Measurements from ENCODE around the gene PLIN5. TPM values are rescaled to one million over a fixed set of nuclear protein-coding genes. Genes with fewer than 3 reads are reported as not detected.
A peak's percentile ranks its signal among the peaks of the same experiment; 100 is the strongest.

PLIN5 gene
- polyA plus RNA-seq, 3 donors: 0.28 to 3.0 (median 0.58) TPM

DNA sequence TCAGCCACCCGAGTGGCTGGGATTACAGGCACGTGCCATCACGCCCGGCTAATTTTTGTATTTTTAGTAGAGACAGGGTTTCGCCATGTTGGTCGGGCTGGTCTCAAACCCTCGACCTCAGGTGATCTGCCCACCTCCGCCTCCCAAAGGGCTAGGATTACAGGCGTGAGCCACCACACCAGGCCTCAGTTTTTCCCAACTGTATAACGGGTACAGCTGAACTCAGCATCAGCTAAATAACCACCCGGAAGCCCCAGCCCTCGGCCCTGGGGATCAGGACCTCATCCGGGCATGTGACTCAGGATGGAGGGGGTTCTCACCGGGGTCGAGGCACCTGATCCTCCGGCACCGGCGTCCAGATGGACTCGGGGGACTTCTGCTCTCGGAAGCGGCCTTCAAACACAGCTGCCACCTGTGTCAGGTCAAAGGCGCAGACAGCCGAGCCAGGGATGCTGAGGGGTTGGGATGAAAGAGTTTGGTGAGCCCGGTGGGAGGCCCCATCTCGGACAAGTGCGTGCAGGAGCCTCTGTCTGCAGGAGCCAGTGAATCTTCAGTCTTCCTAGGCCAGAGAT is 15.5 kb upstream of the PLIN5 start:
- peak overlapping the region in 1 of 7 donors; percentile 8 for H3K27ac Mint-ChIP-seq
- intact Hi-C loops (cut with micrococcal nuclease): no loop called here
- H3K9me3 Mint-ChIP-seq: peaks cover 0 to 11% (median 0%) of the 10 kb centered on the region in 7 donors
- no peak overlapping the region for H3K9ac ChIP-seq (ENCODE audit: insufficient read depth, low read length, poor library complexity, severe bottlenecking)
- TF ChIP-seq, protein P1, sequence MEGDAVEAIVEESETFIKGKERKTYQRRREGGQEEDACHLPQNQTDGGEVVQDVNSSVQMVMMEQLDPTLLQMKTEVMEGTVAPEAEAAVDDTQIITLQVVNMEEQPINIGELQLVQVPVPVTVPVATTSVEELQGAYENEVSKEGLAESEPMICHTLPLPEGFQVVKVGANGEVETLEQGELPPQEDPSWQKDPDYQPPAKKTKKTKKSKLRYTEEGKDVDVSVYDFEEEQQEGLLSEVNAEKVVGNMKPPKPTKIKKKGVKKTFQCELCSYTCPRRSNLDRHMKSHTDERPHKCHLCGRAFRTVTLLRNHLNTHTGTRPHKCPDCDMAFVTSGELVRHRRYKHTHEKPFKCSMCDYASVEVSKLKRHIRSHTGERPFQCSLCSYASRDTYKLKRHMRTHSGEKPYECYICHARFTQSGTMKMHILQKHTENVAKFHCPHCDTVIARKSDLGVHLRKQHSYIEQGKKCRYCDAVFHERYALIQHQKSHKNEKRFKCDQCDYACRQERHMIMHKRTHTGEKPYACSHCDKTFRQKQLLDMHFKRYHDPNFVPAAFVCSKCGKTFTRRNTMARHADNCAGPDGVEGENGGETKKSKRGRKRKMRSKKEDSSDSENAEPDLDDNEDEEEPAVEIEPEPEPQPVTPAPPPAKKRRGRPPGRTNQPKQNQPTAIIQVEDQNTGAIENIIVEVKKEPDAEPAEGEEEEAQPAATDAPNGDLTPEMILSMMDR (IDR thresholded peaks at IDR 0.05): no peak
- H3K9me3 ChIP-seq (replicated peaks in 1 of 2; ENCODE audit: control insufficient read depth in 1 of 2, insufficient read depth in 1 of 2, low read length in 2 of 2): no peaks in the 10 kb centered on the region
- H3K27ac ChIP-seq (ENCODE audit: low read depth in 1 of 2, low read length in 2 of 2): no peak overlapping the region
- H3K36me3 Mint-ChIP-seq: peaks cover 8 to 9% of the 10 kb centered on the region in 2 donors
- no peaks in the 10 kb centered on the region for H3K27me3 ChIP-seq (ENCODE audit: control insufficient read depth in 2 of 2, insufficient read depth in 2 of 2, low read length in 2 of 2)
- H3K27me3 Mint-ChIP-seq (ENCODE audit: low read depth in 3 of 3): peaks cover under 1 to 2% (median 2%) of the 10 kb centered on the region in 3 donors
- H3K4me2 ChIP-seq (replicated peaks; ENCODE audit: extremely low read depth, low read length, poor library complexity, severe bottlenecking): no peak overlapping the region
- H3K4me3 ChIP-seq (replicated peaks in 1 of 3; ENCODE audit: low read depth in 2 of 3, low read length in 3 of 3): no peak overlapping the region
- H3K4me3 Mint-ChIP-seq: no peak overlapping the region
- H4K20me1 ChIP-seq (ENCODE audit: insufficient read depth, low read length): no peaks in the 10 kb centered on the region
- H3K4me1 ChIP-seq (ENCODE audit: control insufficient read depth in 1 of 2, insufficient read depth in 2 of 2, low read length in 2 of 2): peaks cover 17 to 21% of the 10 kb centered on the region in 2 donors
- DNase-seq: no peak
- 93% methylated on average over 20 of the region's 26 CpGs for WGBS (ENCODE audit: insufficient coverage)
- H2AFZ ChIP-seq (ENCODE audit: insufficient read depth, low read depth, low read length, poor library complexity, severe bottlenecking): no peak overlapping the region
- peaks cover 24% of the 10 kb centered on the region for H3K4me1 Mint-ChIP-seq
- H3K79me2 ChIP-seq (ENCODE audit: insufficient read depth, low read length): no peaks in the 10 kb centered on the region
- H3K36me3 ChIP-seq (replicated peaks in 1 of 2; ENCODE audit: control insufficient read depth in 1 of 2, insufficient read depth in 2 of 2, low read length in 2 of 2): no peaks in the 10 kb centered on the region

DNA sequence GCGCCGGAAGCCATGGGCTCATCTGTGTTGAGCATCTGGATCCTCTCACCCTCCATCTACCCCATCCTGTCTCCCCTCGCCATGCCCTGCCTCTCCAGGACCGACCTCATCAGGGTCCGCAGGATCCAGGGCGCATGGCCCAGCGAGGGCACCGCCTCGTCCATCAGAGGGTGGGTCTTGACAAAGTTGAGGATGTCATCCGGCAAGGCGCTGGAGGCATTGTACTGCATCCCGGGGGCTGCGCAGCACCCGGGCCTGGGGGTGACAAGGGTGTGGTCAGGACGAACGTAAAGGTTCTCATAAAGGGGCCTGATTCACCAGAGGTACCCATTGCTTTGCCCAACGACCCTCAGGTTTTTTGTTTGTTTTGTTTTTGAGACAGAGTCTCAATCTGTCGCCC is 15.0 kb upstream of the PLIN5 start:
- intact Hi-C loops (cut with micrococcal nuclease): no loop called here
- Mint-ChIP-seq H3K4me1 (peaks cover 28% of the 10 kb centered on the region), H3K4me3 (peak overlapping the region in 1 of 2 donors; percentile 6), H3K27me3 (ENCODE audit: low read depth in 3 of 3) (peaks cover 0 to 2% (median 2%) of the 10 kb centered on the region in 3 donors), H3K9me3 (peaks cover 0 to 11% (median 0%) of the 10 kb centered on the region in 7 donors), H3K27ac (no peak overlapping the region), H3K36me3 (peaks cover 9 to 12% of the 10 kb centered on the region in 2 donors)
- Histone ChIP-seq H3K36me3 (replicated peaks in 1 of 2; ENCODE audit: control insufficient read depth in 1 of 2, insufficient read depth in 2 of 2, low read length in 2 of 2) (no peaks in the 10 kb centered on the region), H3K4me1 (ENCODE audit: control insufficient read depth in 1 of 2, insufficient read depth in 2 of 2, low read length in 2 of 2) (peaks cover 18 to 21% of the 10 kb centered on the region in 2 donors), H4K20me1 (ENCODE audit: insufficient read depth, low read length) (no peaks in the 10 kb centered on the region), H3K4me3 (replicated peaks in 1 of 3; ENCODE audit: low read depth in 2 of 3, low read length in 3 of 3) (no peak overlapping the region), H3K79me2 (ENCODE audit: insufficient read depth, low read length) (no peaks in the 10 kb centered on the region), H3K9me3 (replicated peaks in 1 of 2; ENCODE audit: control insufficient read depth in 1 of 2, insufficient read depth in 1 of 2, low read length in 2 of 2) (no peaks in the 10 kb centered on the region), H2AFZ (ENCODE audit: insufficient read depth, low read depth, low read length, poor library complexity, severe bottlenecking) (no peak overlapping the region), H3K4me2 (replicated peaks; ENCODE audit: extremely low read depth, low read length, poor library complexity, severe bottlenecking) (no peak overlapping the region), H3K9ac (ENCODE audit: insufficient read depth, low read length, poor library complexity, severe bottlenecking) (no peak overlapping the region), H3K27ac (ENCODE audit: low read depth in 1 of 2, low read length in 2 of 2) (no peak overlapping the region), H3K27me3 (ENCODE audit: control insufficient read depth in 2 of 2, insufficient read depth in 2 of 2, low read length in 2 of 2) (no peaks in the 10 kb centered on the region)
- TF ChIP-seq, protein P1 (IDR thresholded peaks at IDR 0.05): no peak
- DNase-seq: no peak
- WGBS (ENCODE audit: insufficient coverage): 98% methylated on average over 11 of the region's 18 CpGs

Data from CD14-positive monocyte (primary cell).